ENCODE data around the gene GNB2. TPM values are rescaled to one million over a fixed set of nuclear protein-coding genes. Genes with fewer than 3 reads are reported as not detected.
"Not testable (repeated sequence)": the region's sequence is repeated elsewhere in the genome, so short reads cannot be mapped to it uniquely, and the experiment has no call there.

Gene GNB2
- total RNA-seq, 1 donor from 2014 or later = 243 TPM

DNA sequence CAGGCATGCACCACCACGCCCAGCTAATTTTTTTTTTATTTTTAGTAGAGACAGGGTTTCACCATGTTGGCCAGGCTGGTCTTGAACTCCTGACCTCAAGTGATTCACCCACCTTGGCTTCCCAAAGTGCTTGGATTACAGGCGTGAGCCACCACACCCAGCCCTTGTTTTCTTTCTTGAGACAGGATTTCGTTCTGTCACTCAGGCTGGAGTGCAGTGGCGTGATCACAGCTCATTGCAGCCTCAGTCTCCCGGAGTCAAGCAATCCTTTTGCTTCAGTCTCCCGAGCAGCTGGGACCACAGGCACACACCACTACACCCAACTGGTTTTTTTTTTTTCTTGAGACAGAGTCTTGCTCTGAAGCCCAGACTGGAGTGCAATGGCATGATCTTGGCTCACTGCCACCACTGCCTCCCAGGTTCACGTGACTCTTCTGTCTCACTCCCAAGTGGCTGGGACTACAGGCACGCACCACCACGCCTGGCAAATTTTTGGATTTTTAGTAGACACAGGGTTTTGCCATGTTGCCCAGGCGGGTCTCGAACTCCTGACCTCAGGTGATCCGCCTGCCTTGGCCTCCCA, 11.3 kb upstream of the GNB2 start:
- intact Hi-C loops (cut with micrococcal nuclease) = not testable (repeated sequence)

- intact Hi-C loops (cut with micrococcal nuclease) = no loop called here
Measured at GRCh38 chr7:100665168-100665726, 8.3 kb upstream of the GNB2 start.

- intact Hi-C loops (cut with micrococcal nuclease) = no loop called here
Measured at GRCh38 chr7:100667331-100668068, 6.0 kb upstream of the GNB2 start.

- intact Hi-C loops (cut with micrococcal nuclease) = no loop called here
Measured at GRCh38 chr7:100668069-100668449, 5.5 kb upstream of the GNB2 start.

GRCh38 chr7:100669106-100669505, 4.4 kb upstream of the GNB2 start:
- intact Hi-C loops (cut with micrococcal nuclease) = not testable (repeated sequence)

DNA sequence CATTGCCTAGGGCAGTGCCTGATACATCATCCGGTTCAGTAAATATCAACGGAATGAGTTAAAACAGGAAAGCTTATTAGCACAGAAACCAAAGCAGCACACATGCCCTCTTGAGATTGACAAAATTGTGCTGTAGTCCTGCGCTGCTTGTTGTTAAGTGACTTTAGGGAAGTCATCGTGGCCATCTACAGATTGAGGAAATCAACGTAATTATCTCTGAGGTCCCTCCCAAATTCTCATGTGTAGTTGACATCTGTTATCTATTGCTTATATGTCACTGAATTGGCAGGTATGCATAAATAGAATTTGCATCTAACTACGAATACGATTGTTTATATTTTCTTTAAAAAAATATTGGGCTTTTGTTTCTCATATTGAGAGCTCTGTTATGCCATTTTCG, 3.5 kb upstream of the GNB2 start:
- intact Hi-C loops (cut with micrococcal nuclease) = no loop called here

- intact Hi-C loops (cut with micrococcal nuclease) = loop anchor here (2.0 kb wide), 1 partner anchor 193 kb away; the partner anchor contains the start of gene TSC22D4
Measured at GRCh38 chr7:100671353-100672327, 1.9 kb upstream of the GNB2 start.

GRCh38 chr7:100673942-100674410, 436 bp downstream of the GNB2 start:
- intact Hi-C loops (cut with micrococcal nuclease) = loop anchor here (1.0 to 2.0 kb wide), 8 partner anchors 31 to 245 kb away; partner anchors contain the start of genes AGFG2, FBXO24, LRCH4 and MEPCE

- intact Hi-C loops (cut with micrococcal nuclease) = loop anchor here (1.0 kb wide), 1 partner anchor 17 kb away; no protein-coding TSS in a partner anchor
Measured at GRCh38 chr7:100674411-100675104, 1.0 kb downstream of the GNB2 start.

DNA sequence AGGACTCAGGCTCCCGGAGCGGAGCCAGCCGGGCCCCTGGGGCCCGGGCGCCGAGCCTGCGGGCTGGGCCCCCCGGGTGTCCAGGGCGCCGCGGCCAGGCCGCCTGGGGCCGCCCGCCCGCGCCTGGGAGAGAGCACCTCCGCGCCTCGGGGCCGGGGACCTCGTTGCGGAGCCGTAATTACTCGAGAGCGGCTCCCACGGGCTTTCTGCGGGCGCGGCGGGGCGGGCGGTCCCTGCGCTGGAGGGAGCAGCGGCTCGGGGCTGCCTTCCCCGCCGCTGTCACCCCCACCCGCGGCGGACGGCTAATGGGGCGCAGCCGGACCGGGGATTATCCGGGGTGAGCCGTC, 1.5 kb downstream of the GNB2 start:
- intact Hi-C loops (cut with micrococcal nuclease) = loop anchor here (1.0 kb wide), 1 partner anchor 16 kb away; no protein-coding TSS in a partner anchor

- intact Hi-C loops (cut with micrococcal nuclease) = loop anchor here (1.0 kb wide), 1 partner anchor 16 kb away; no protein-coding TSS in a partner anchor
Measured at GRCh38 chr7:100675581-100676350, 2.2 kb downstream of the GNB2 start.

DNA sequence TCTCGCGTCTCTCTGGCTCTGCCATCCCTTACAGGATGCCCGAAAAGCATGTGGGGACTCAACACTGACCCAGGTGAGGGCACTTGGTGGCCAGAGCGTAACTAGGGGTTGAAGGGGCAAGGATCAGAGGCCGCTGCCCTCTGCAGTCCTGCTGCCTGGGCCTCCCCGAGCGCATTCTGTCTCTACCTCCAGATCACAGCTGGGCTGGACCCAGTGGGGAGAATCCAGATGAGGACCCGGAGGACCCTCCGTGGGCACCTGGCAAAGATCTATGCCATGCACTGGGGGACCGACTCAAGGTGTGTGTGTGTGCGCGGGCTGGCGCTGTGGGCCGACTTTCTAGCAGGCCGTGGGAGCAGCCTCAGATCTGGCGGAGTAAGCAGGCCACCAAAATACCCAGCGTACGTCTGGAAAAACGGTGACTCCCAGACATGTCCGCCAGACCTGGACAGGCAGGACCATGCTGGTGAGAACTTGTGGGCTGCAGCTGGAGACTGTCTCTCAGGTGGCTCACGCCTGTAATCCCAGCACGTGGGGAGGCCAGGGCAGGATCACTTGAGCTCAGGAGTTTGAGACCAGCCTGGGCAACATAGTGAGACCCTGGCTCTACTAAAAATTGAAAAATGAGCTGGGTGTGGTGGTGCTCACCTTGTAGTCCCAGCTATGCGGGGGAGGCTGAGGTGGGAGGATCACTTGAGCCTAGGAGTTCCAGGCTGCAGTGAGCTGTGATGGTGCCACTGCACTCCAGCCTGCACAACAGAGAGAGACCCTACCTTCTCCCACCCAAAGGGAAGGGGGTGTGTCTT, 3.2 kb downstream of the GNB2 start:
- intact Hi-C loops (cut with micrococcal nuclease) = no loop called here

DNA sequence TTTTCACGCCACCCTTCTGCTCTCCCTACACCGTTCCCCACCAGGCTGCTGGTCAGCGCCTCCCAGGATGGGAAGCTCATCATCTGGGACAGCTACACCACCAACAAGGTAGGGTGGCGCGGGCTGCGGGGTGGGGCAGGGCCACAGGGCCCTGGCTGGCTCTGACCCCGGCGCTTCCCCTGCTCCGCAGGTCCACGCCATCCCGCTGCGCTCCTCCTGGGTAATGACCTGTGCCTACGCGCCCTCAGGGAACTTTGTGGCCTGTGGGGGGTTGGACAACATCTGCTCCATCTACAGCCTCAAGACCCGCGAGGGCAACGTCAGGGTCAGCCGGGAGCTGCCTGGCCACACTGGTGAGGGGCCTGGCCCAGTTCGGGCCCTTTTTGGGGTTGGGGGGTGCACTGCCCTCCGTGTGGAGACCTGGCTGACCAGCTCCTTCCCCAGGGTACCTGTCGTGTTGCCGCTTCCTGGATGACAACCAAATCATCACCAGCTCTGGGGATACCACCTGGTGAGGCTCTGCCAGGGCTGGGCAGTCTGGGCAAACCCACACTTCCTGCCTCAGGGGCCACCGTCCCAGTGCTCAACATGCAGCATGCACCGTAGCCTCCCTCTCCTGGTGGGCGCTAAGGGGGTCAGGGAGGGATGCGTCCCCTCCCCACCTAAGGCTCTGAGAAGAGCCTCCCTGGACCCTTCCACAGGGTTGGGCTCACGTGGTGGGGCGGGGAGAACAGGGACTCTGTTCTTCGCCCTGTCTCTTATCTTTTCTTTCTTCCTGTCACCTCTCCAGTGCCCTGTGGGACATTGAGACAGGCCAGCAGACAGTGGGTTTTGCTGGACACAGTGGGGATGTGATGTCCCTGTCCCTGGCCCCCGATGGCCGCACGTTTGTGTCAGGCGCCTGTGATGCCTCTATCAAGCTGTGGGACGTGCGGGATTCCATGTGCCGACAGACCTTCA, 4.0 kb downstream of the GNB2 start:
- intact Hi-C loops (cut with micrococcal nuclease) = no loop called here

- intact Hi-C loops (cut with micrococcal nuclease) = no loop called here
Measured at GRCh38 chr7:100678291-100678984, 4.9 kb downstream of the GNB2 start.

DNA sequence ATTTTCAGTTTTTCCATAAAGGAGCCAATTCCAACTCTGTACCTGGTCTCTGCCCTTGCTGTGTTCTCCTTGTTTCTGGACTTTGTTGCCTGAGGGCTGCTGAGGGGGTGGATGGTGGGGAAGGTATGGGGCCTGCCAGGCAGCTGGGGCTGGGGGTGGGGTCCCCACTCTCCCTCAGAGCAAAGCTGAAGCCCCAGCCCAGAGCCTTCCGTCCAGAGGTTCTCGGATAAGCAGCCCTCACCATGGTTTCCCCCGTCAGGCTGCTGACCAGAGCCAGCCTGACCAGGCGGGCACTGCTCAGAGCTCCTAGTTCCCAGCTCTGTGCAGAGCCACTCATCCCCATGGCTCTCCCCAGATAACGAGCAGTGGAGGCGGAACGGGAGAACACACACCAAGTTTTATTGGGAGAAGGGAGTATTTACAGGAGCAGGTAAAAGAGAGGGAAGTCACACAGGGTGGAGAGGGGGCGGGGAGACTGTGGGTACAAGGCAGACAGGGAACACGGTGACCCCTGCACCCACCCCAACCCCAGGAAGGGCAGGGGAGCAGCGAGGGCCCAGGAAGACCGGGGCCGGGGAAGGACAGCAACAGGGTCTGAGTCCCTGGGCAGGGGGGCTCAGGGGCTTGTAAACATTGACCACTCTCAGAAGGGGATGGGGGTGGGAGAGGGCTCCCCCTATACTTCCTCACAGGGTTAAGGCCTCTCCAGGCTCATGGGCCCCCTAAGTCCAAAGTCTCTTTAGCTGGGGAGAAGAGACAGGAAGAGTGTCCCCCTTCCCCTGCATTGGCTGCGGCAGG, 5.8 kb downstream of the GNB2 start:
- intact Hi-C loops (cut with micrococcal nuclease) = no loop called here

- intact Hi-C loops (cut with micrococcal nuclease) = no loop called here
Measured at GRCh38 chr7:100679927-100680575, 6.5 kb downstream of the GNB2 start.
